ENCODE data around the gene ITIH2. TPM values are rescaled to one million over a fixed set of nuclear protein-coding genes. Genes with fewer than 3 reads are reported as not detected.
"Not testable (repeated sequence)": the region's sequence is repeated elsewhere in the genome, so short reads cannot be mapped to it uniquely, and the experiment has no call there.

Gene ITIH2
- total and polyA plus RNA-seq, 4 donors: 23.4 to 128 (median 30.2) TPM

- not testable (repeated sequence) for H3K27me3 ChIP-seq (ENCODE audit: control insufficient read depth, insufficient read depth, low read length); H3K4me3 ChIP-seq (ENCODE audit: low read depth, low read length); H3K4me1 ChIP-seq (ENCODE audit: control insufficient read depth, insufficient read depth, low read length); H3K36me3 ChIP-seq (ENCODE audit: control insufficient read depth, insufficient read depth, low read length); H3K27ac ChIP-seq (ENCODE audit: low read depth, low read length); DNase-seq (ENCODE audit: low read depth in 4 of 6, low spot score in 6 of 6); H3K9me3 ChIP-seq (ENCODE audit: control insufficient read depth, insufficient read depth, low read length)
- 100% methylated on average over 1 of the region's 3 CpGs for WGBS (ENCODE audit: insufficient coverage)
Measured at GRCh38 chr10:7690885-7691597, 12.1 kb upstream of the ITIH2 start.

GRCh38 chr10:7692368-7692767, 10.7 kb upstream of the ITIH2 start:
- not testable (repeated sequence) for H3K36me3 ChIP-seq (ENCODE audit: control insufficient read depth, insufficient read depth, low read length); H3K4me1 ChIP-seq (ENCODE audit: control insufficient read depth, insufficient read depth, low read length); H3K27ac ChIP-seq (ENCODE audit: low read depth, low read length); H3K9me3 ChIP-seq (ENCODE audit: control insufficient read depth, insufficient read depth, low read length); H3K4me3 ChIP-seq (ENCODE audit: low read depth, low read length); H3K27me3 ChIP-seq (ENCODE audit: control insufficient read depth, insufficient read depth, low read length); DNase-seq (ENCODE audit: low read depth in 4 of 6, low spot score in 6 of 6)

GRCh38 chr10:7693194-7693593, 9.9 kb upstream of the ITIH2 start:
- not testable (repeated sequence) for H3K4me1 ChIP-seq (ENCODE audit: control insufficient read depth, insufficient read depth, low read length); H3K36me3 ChIP-seq (ENCODE audit: control insufficient read depth, insufficient read depth, low read length); H3K4me3 ChIP-seq (ENCODE audit: low read depth, low read length); H3K9me3 ChIP-seq (ENCODE audit: control insufficient read depth, insufficient read depth, low read length); H3K27me3 ChIP-seq (ENCODE audit: control insufficient read depth, insufficient read depth, low read length); H3K27ac ChIP-seq (ENCODE audit: low read depth, low read length); DNase-seq (ENCODE audit: low read depth in 4 of 6, low spot score in 6 of 6)

GRCh38 chr10:7696545-7696944, 6.6 kb upstream of the ITIH2 start:
- peak in 1 of 6 donors; percentile 49 for DNase-seq (ENCODE audit: low read depth in 4 of 6, low spot score in 6 of 6)
- no peaks in the 10 kb centered on the region for H3K36me3 ChIP-seq (ENCODE audit: control insufficient read depth, insufficient read depth, low read length)
- no peak overlapping the region for H3K4me3 ChIP-seq (ENCODE audit: low read depth, low read length)
- no peaks in the 10 kb centered on the region for H3K4me1 ChIP-seq (ENCODE audit: control insufficient read depth, insufficient read depth, low read length)
- H3K27me3 ChIP-seq (ENCODE audit: control insufficient read depth, insufficient read depth, low read length): no peaks in the 10 kb centered on the region
- H3K9me3 ChIP-seq (ENCODE audit: control insufficient read depth, insufficient read depth, low read length): peaks cover 2% of the 10 kb centered on the region
- no peak overlapping the region for H3K27ac ChIP-seq (ENCODE audit: low read depth, low read length)
- 65% methylated on average over 3 of the region's 3 CpGs for WGBS (ENCODE audit: insufficient coverage)

GRCh38 chr10:7697426-7697825, 5.7 kb upstream of the ITIH2 start:
- Histone ChIP-seq H3K9me3 (ENCODE audit: control insufficient read depth, insufficient read depth, low read length) (no peaks in the 10 kb centered on the region), H3K4me1 (ENCODE audit: control insufficient read depth, insufficient read depth, low read length) (no peaks in the 10 kb centered on the region), H3K36me3 (ENCODE audit: control insufficient read depth, insufficient read depth, low read length) (no peaks in the 10 kb centered on the region), H3K27ac (ENCODE audit: low read depth, low read length) (no peak overlapping the region), H3K27me3 (ENCODE audit: control insufficient read depth, insufficient read depth, low read length) (no peaks in the 10 kb centered on the region), H3K4me3 (ENCODE audit: low read depth, low read length) (no peak overlapping the region)
- 87% methylated on average over 7 of the region's 8 CpGs for WGBS (ENCODE audit: insufficient coverage)
- DNase-seq (ENCODE audit: low read depth in 4 of 6, low spot score in 6 of 6): peak in 1 of 6 donors; percentile 78

GRCh38 chr10:7700577-7701125, 2.5 kb upstream of the ITIH2 start:
- Histone ChIP-seq H3K9me3 (ENCODE audit: control insufficient read depth, insufficient read depth, low read length) (no peaks in the 10 kb centered on the region), H3K27me3 (ENCODE audit: control insufficient read depth, insufficient read depth, low read length) (no peaks in the 10 kb centered on the region), H3K36me3 (ENCODE audit: control insufficient read depth, insufficient read depth, low read length) (no peaks in the 10 kb centered on the region), H3K27ac (ENCODE audit: low read depth, low read length) (no peak overlapping the region), H3K4me3 (ENCODE audit: low read depth, low read length) (no peak overlapping the region), H3K4me1 (ENCODE audit: control insufficient read depth, insufficient read depth, low read length) (no peaks in the 10 kb centered on the region)
- peak in 1 of 6 donors; percentile 5 for DNase-seq (ENCODE audit: low read depth in 4 of 6, low spot score in 6 of 6)
- no CpG with 5 or more reads among the region's 2 CpGs for WGBS (ENCODE audit: insufficient coverage)

- WGBS (ENCODE audit: insufficient coverage): 100% methylated on average over 3 of the region's 8 CpGs
- Histone ChIP-seq H3K27me3 (ENCODE audit: control insufficient read depth, insufficient read depth, low read length) (no peaks in the 10 kb centered on the region), H3K36me3 (ENCODE audit: control insufficient read depth, insufficient read depth, low read length) (no peaks in the 10 kb centered on the region), H3K9me3 (ENCODE audit: control insufficient read depth, insufficient read depth, low read length) (no peaks in the 10 kb centered on the region), H3K4me1 (ENCODE audit: control insufficient read depth, insufficient read depth, low read length) (no peaks in the 10 kb centered on the region), H3K4me3 (ENCODE audit: low read depth, low read length) (no peak overlapping the region), H3K27ac (ENCODE audit: low read depth, low read length) (no peak overlapping the region)
- no peak for DNase-seq (ENCODE audit: low read depth in 4 of 6, low spot score in 6 of 6)
Measured at GRCh38 chr10:7701158-7701742, 1.9 kb upstream of the ITIH2 start.

GRCh38 chr10:7702288-7702812, 766 bp upstream of the ITIH2 start:
- Histone ChIP-seq H3K4me3 (ENCODE audit: low read depth, low read length) (no peak overlapping the region), H3K27ac (ENCODE audit: low read depth, low read length) (no peak overlapping the region), H3K27me3 (ENCODE audit: control insufficient read depth, insufficient read depth, low read length) (no peaks in the 10 kb centered on the region), H3K4me1 (ENCODE audit: control insufficient read depth, insufficient read depth, low read length) (no peaks in the 10 kb centered on the region), H3K36me3 (ENCODE audit: control insufficient read depth, insufficient read depth, low read length) (no peaks in the 10 kb centered on the region), H3K9me3 (ENCODE audit: control insufficient read depth, insufficient read depth, low read length) (no peaks in the 10 kb centered on the region)
- 88% methylated on average over 1 of the region's 4 CpGs for WGBS (ENCODE audit: insufficient coverage)
- peak in 1 of 6 donors; percentile 25 for DNase-seq (ENCODE audit: low read depth in 4 of 6, low spot score in 6 of 6)

- no peak overlapping the region for H3K27ac ChIP-seq (ENCODE audit: low read depth, low read length)
- peak in 1 of 6 donors; percentile 52 for DNase-seq (ENCODE audit: low read depth in 4 of 6, low spot score in 6 of 6)
- H3K27me3 ChIP-seq (ENCODE audit: control insufficient read depth, insufficient read depth, low read length): no peaks in the 10 kb centered on the region
- 100% methylated on average over 1 of the region's 8 CpGs for WGBS (ENCODE audit: insufficient coverage)
- H3K36me3 ChIP-seq (ENCODE audit: control insufficient read depth, insufficient read depth, low read length): no peaks in the 10 kb centered on the region
- H3K4me1 ChIP-seq (ENCODE audit: control insufficient read depth, insufficient read depth, low read length): no peaks in the 10 kb centered on the region
- H3K9me3 ChIP-seq (ENCODE audit: control insufficient read depth, insufficient read depth, low read length): no peaks in the 10 kb centered on the region
- H3K4me3 ChIP-seq (ENCODE audit: low read depth, low read length): no peak overlapping the region
Measured at GRCh38 chr10:7704071-7705016, 1.2 kb downstream of the ITIH2 start.

Measured in spinal cord (tissue), 10 donors.